CD4-positive, alpha-beta T cell treated with Interleukin-17A for 1 hour (primary cell): ENCODE measurements around the gene EBF4.

Experiments used
- DNase-seq: peaks from one replicate; pipeline ENCODE4 v3.0.0-alpha.2; 2020

Gene EBF4

DNA sequence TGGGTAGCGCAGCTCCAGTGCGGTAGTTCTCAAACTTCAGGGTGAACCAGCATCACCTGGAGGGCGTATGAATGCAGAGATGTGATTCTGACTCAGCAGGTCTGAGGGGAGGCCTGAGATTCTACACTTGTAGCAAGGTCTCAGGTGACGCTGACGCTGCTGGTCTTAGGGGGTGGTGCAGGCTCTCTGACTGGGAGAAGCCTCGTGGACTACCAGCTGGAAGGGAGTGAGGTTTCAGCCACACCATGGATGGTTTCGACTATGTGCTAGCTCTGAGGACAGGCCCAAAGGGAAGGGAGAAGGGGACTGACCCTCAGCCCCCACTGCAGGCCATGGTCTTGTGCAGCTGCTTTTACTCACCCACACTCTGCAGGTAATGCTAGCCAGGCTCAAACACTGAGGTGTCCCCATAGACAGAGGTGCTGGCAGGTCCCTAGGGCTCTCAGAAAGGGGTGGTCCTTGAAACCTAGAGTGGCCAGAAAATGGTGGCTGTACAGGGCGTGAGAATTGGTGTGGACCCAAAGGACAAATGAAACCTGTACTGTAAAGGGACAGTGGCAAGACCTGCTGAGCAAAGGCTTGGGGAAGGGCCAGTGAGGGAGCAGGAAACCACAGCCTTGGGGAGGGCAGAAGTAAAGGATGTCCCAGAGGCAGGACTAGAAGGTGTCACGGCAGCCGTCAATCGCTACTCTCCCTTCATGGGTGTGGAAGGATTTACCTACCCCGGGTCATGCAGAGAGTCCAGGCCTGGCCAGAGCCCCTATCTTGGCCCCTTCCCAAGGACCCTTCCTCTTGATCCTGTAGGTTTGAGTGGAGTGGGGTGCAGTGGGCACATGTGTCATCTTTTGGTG lies 52.7 kb downstream of the EBF4 start:
- no peak for DNase-seq

DNA sequence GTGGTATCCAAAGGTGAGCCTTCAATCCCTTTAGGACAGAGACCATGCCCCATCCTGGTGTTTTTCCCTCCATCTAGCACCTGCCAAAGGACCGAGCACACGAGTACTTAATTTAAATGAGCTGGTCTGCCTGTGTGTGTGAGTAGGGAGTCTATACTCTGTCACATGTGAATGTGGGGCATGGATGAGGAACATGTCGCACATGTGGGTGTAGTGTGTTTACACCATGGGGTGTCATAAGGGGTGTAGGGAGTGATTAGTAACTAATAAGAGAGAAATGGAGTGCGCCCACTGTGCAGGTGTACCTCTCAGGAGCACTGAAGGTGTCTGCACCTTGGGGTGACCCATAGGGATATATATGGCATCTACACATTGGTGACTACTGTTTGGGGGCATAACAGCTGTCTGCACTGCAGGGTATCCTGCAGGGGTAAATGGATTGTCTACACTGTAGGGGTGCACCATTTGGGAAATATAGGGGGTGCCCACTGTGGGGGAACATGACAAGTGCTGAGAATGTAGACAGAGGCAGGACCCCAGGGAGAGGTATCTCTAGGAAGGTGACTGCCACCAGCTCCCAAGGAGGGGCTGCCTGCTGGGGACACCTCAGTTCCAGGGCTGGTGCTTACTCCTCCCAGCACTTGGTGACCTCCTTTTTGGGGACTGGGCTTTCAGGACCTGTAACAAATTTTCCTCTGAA lies 53.5 kb downstream of the EBF4 start:
- no peak for DNase-seq

DNA sequence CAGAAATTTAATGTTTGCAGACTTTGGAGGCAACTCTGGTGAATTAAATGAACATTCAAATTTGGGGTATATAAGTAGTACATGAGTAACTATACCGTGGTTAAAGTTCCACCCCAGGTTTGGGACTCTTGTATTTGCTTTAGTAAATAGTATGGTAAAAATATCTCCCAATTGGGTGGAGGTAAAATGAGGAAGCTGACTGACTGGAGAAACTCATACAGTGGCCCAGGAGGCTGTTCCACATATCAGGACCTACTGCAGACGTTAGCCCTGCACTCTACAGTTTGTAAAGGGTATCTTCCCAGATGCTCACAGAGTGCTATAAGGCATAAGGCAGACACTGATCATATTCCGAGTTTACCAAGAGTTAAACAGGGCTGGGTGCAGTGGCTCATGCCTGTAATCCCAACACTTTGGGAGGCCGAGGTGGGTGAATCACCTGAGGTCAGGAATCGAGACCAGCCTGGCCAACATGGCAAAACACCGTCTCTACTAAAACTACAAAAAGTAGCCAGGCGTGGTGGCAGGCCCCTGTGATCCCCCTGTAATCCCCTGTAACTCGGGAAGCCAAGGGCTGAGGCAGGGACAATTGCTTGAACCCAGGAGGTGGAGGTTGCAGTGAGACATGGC lies 54.2 kb downstream of the EBF4 start:
- DNase-seq: no peak

- DNase-seq: no peak
Measured at GRCh38 chr20:2747676-2748235, 55.2 kb downstream of the EBF4 start.

GRCh38 chr20:2748551-2749342 lies 56.2 kb downstream of the EBF4 start:
- no peak for DNase-seq

GRCh38 chr20:2749343-2749950 lies 56.9 kb downstream of the EBF4 start:
- no peak for DNase-seq

- no peak for DNase-seq
Measured at GRCh38 chr20:2749951-2750490, 57.4 kb downstream of the EBF4 start.

DNA sequence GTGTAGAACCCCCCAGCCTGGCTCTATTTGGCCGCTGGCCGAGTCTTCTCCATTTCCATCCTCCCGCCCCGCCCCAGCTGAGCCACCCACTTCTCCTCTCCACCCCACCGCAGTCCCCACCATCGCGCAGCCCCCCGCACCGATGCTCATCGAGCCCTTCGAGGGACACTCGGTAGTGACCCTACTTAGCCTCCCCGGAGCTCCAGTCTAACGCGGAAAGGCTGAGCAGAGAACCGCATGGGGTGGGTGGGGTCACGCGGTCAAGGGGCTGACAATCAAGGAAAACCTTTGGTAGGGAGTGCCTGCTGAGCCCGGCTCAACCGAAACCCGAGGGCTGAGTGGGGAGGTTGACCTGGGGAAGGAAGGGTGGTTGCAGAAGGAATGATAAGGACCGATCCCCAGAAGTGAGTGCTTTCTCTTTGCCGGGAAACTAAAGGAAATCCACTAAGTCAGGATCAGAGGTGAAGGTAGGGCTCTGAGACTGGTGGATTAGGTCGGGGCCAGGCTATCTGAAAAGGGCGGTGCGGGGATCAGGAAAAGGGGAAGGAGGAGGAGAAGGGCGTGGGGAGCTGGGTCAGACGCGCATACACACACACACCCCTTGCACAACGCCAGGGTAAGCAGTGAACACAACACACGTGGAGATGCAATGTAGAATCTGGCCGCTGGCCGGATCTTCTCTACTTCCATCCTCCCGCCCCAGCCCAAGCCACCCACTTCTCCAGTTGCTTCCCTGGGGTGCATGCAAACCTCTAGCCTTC lies 58.1 kb downstream of the EBF4 start:
- DNase-seq: peak; percentile 20

- DNase-seq: no peak
Measured at GRCh38 chr20:2751347-2751877, 58.8 kb downstream of the EBF4 start.

DNA sequence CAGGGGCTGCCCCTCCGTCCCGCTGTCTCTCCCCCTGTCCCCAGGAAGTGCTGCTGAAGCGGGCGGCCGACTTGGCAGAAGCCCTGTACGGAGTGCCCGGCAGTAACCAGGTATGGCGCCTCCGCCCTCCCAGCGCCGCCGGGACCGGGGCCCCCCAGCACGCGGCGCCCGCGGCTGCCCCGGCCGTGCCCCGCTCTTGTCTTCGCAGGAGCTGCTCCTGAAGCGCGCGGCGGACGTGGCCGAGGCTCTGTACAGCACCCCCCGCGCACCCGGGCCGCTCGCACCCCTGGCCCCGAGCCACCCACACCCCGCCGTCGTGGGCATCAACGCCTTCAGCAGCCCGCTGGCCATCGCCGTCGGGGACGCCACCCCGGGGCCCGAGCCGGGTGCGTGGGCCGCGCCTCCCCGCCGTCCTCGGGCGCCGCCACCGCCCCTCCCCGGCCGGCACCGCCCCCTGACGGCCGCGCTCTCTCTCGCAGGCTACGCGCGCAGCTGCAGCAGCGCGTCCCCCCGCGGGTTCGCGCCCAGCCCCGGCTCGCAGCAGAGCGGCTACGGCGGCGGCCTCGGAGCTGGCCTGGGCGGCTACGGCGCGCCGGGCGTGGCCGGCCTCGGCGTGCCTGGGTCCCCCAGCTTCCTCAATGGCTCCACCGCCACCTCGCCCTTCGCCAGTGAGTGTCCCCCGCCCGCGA lies 59.4 kb downstream of the EBF4 start:
- peak; percentile 59 for DNase-seq

- DNase-seq: peak; percentile 56
Measured at GRCh38 chr20:2752567-2753460, 60.2 kb downstream of the EBF4 start.

- DNase-seq: no peak
Measured at GRCh38 chr20:2753461-2754040, 61.0 kb downstream of the EBF4 start.

GRCh38 chr20:2754424-2754823 lies 61.8 kb downstream of the EBF4 start:
- no peak for DNase-seq

GRCh38 chr20:2755451-2756055 lies 63.0 kb downstream of the EBF4 start:
- no peak for DNase-seq

DNA sequence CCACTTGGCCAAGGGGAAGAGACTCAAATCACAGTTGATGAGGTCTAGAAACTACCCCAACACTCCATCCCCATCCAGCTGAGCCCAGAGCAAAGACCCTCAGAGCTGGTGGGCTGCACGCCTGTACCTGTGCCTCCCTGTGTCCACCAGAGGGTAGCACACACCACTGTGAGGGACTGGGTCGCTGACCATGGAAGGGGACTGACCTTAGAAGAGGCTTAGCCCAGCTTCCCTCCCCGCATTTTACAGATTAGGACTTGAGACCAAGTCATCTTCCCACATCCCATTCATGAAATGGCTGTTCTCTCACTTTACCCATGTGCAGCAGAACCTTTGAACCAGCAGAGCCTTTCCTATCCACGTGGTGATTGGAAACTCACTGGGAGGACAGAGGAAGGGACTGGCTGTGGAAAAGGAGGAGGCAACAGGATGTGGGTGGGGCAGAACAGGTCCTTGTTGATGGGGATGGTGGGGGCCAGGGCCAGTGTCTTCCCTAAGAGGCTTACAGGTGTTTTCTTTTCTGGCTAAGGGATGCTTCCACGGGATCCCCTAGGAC lies 63.6 kb downstream of the EBF4 start:
- DNase-seq: no peak

GRCh38 chr20:2757001-2757400 lies 64.4 kb downstream of the EBF4 start:
- DNase-seq: no peak

- no peak for DNase-seq
Measured at GRCh38 chr20:2757969-2758368, 65.4 kb downstream of the EBF4 start.

GRCh38 chr20:2759143-2759542 lies 66.6 kb downstream of the EBF4 start:
- no peak for DNase-seq
